ENCODE results near the gene IL36A.

The IL36A gene

DNA sequence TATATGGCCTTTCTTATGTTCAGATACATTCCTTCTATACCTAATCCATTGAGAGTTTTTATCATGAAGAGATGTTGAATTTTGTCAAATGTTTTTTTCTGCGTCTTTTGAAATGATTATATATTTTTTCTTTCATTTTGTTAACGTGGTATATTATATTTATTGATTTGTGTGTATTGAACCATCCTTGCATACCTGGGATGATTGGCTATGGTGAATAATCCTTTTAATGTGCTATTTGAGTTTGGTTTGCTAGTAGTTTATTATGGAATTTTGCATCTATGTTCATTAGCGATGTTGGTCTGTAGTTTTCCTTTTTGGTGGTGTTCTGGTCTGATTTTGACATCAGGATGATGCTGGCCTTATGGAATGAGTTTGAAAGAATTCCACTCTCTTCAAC, 15.6 kb upstream of the IL36A start:
- H3K9me3 ChIP-seq (ENCODE audit: insufficient read depth, low read length): peaks cover 23% of the 10 kb centered on the region

DNA sequence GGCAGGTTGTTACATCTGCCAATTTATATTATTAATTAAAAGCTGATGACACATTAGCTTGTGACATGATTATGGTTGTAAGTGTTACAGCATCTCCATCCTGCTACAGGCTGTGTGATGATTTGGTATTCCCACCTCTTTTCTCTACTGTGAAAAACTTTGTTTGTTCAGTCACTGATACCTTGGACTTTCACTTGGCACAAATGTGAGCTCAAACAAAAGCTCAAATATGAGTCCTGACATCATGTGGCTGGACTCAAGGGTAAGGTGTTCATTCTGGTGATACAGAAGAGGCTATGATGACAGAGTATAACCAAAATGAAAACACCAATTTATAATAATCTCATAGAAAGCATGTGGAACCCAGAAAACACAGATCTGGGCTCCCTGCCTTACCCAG, 11.4 kb upstream of the IL36A start:
- no peak for TF ChIP-seq SUZ12 (IDR thresholded peaks at IDR 0.05; ENCODE audit: extremely low read depth, insufficient read depth, insufficient read length)
- no peak for TF ChIP-seq YY1 (IDR thresholded peaks at IDR 0.05; ENCODE audit: insufficient read depth, insufficient read length)
- TF ChIP-seq ZNF274 (IDR thresholded peaks at IDR 0.05; ENCODE audit: low read depth, low read length): no peak
- Histone ChIP-seq H3K9ac (ENCODE audit: insufficient read length, low read depth) (no peak overlapping the region), H3K4me1 (ENCODE audit: insufficient read depth, insufficient read length) (no peaks in the 10 kb centered on the region), H3K4me3 (ENCODE audit: insufficient read length, low read depth) (no peak overlapping the region), H3K9me3 (ENCODE audit: insufficient read depth, low read length) (peaks cover 23% of the 10 kb centered on the region), H3K36me3 (ENCODE audit: insufficient read depth, insufficient read length, low read length) (no peaks in the 10 kb centered on the region), H3K27me3 (ENCODE audit: insufficient read depth, insufficient read length) (no peaks in the 10 kb centered on the region)
- DNase-seq (ENCODE audit: low read depth, low spot score): no peak

More for the DNA sequence above, 15.6 kb upstream of the IL36A start:
- no peak overlapping the region for H3K4me3 ChIP-seq (ENCODE audit: insufficient read length, low read depth)
- no peaks in the 10 kb centered on the region for H3K4me1 ChIP-seq (ENCODE audit: insufficient read depth, insufficient read length)
- H3K27me3 ChIP-seq (ENCODE audit: insufficient read depth, insufficient read length): no peaks in the 10 kb centered on the region
- H3K36me3 ChIP-seq (ENCODE audit: insufficient read depth, insufficient read length, low read length): no peaks in the 10 kb centered on the region
- no peak overlapping the region for H3K9ac ChIP-seq (ENCODE audit: insufficient read length, low read depth)
- no peak for DNase-seq (ENCODE audit: low read depth, low spot score)
- TF ChIP-seq SUZ12 (IDR thresholded peaks at IDR 0.05; ENCODE audit: extremely low read depth, insufficient read depth, insufficient read length) (no peak), ZNF274 (IDR thresholded peaks at IDR 0.05; ENCODE audit: low read depth, low read length) (no peak), YY1 (IDR thresholded peaks at IDR 0.05; ENCODE audit: insufficient read depth, insufficient read length) (no peak)

DNA sequence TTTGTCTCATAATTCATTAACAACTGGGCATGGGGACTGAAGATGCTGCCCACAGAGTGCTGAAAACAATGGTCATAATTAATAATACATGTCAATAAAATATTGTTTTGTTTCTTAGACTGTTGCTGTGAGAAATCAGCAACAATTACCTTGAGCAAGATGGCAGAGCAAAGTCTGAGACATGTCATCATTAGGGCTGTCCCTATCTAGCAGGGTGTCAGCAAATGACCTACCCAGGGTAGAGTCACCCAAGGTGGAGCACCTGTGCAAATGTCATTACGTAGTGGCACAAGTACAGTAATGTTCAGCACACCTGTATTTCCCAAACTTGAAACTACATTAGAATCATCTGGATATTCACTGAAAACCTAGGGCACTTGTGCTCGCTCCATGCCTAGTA, 10.6 kb upstream of the IL36A start:
- H3K9ac ChIP-seq (ENCODE audit: insufficient read length, low read depth): no peak overlapping the region
- no peak for TF ChIP-seq YY1 (IDR thresholded peaks at IDR 0.05; ENCODE audit: insufficient read depth, insufficient read length)
- no peak for TF ChIP-seq ZNF274 (IDR thresholded peaks at IDR 0.05; ENCODE audit: low read depth, low read length)

DNA sequence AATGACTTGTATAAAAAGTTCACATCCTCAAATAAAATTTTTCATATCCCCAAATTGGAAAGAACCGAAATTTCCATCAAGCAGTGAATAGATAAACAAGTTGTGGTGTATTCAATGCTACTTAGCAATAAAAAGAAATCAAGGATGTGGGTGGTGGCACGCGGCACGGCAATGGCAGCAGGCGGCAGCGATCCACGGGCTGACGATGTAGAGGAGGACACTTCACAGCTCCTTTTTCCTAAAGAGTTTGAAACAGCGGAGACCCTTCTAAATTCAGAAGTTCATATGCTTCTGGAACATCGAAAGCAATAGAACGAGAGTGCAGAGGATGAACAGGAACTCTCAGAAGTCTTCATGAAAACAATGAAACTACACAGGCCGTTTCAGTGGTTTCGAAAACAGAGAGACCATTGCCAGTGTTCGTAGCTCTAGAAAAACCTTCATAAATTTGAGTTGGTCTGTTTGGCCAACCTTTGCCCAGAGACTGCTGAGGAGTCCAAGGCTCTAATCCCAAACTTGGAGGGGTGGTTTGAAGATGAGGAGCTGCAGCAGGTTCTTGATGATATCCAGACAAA, 9.8 kb upstream of the IL36A start:
- H3K27me3 ChIP-seq (ENCODE audit: insufficient read depth, insufficient read length): no peaks in the 10 kb centered on the region
- H3K4me3 ChIP-seq (ENCODE audit: insufficient read length, low read depth): no peak overlapping the region
- no peak for TF ChIP-seq SUZ12 (IDR thresholded peaks at IDR 0.05; ENCODE audit: extremely low read depth, insufficient read depth, insufficient read length)
- no peak for TF ChIP-seq YY1 (IDR thresholded peaks at IDR 0.05; ENCODE audit: insufficient read depth, insufficient read length)
- TF ChIP-seq ZNF274 (IDR thresholded peaks at IDR 0.05; ENCODE audit: low read depth, low read length): no peak
- no peaks in the 10 kb centered on the region for H3K36me3 ChIP-seq (ENCODE audit: insufficient read depth, insufficient read length, low read length)
- H3K4me1 ChIP-seq (ENCODE audit: insufficient read depth, insufficient read length): no peaks in the 10 kb centered on the region
- no peak overlapping the region for H3K9ac ChIP-seq (ENCODE audit: insufficient read length, low read depth)
- peaks cover 26% of the 10 kb centered on the region for H3K9me3 ChIP-seq (ENCODE audit: insufficient read depth, low read length)
- no peak for DNase-seq (ENCODE audit: low read depth, low spot score)

More for the DNA sequence above, 10.6 kb upstream of the IL36A start:
- H3K9me3 ChIP-seq (ENCODE audit: insufficient read depth, low read length): peaks cover 23% of the 10 kb centered on the region
- H3K36me3 ChIP-seq (ENCODE audit: insufficient read depth, insufficient read length, low read length): no peaks in the 10 kb centered on the region
- H3K4me3 ChIP-seq (ENCODE audit: insufficient read length, low read depth): no peak overlapping the region
- no peak for DNase-seq (ENCODE audit: low read depth, low spot score)
- no peaks in the 10 kb centered on the region for H3K27me3 ChIP-seq (ENCODE audit: insufficient read depth, insufficient read length)
- no peaks in the 10 kb centered on the region for H3K4me1 ChIP-seq (ENCODE audit: insufficient read depth, insufficient read length)

DNA sequence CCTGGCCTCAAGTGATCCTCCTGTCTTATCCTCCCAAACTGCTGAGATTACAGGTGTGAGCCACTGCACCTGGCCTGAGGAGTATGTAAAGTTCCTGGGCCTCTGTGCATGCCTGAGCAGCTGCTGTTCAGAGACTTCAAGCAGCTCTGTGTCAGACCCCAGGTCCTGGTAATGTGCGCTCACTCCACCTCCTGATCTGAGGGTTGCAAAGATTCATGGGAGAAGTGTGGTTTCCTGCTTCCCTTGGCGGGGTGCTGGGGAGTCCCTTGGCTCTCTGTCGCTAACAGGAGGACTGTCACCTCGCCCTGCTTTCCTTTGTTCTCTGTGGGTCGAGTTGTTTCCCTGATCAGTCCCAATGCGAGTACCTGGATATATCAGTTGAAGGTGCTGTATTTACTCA, 8.6 kb upstream of the IL36A start:
- DNase-seq (ENCODE audit: low read depth, low spot score): no peak
- H3K4me1 ChIP-seq (ENCODE audit: insufficient read depth, insufficient read length): no peaks in the 10 kb centered on the region
- no peak overlapping the region for H3K4me3 ChIP-seq (ENCODE audit: insufficient read length, low read depth)
- H3K27me3 ChIP-seq (ENCODE audit: insufficient read depth, insufficient read length): no peaks in the 10 kb centered on the region
- TF ChIP-seq YY1 (IDR thresholded peaks at IDR 0.05; ENCODE audit: insufficient read depth, insufficient read length): no peak
- TF ChIP-seq ZNF274 (IDR thresholded peaks at IDR 0.05; ENCODE audit: low read depth, low read length): no peak
- no peak for TF ChIP-seq SUZ12 (IDR thresholded peaks at IDR 0.05; ENCODE audit: extremely low read depth, insufficient read depth, insufficient read length)
- H3K9ac ChIP-seq (ENCODE audit: insufficient read length, low read depth): no peak overlapping the region
- H3K9me3 ChIP-seq (ENCODE audit: insufficient read depth, low read length): peaks cover 34% of the 10 kb centered on the region
- no peaks in the 10 kb centered on the region for H3K36me3 ChIP-seq (ENCODE audit: insufficient read depth, insufficient read length, low read length)

DNA sequence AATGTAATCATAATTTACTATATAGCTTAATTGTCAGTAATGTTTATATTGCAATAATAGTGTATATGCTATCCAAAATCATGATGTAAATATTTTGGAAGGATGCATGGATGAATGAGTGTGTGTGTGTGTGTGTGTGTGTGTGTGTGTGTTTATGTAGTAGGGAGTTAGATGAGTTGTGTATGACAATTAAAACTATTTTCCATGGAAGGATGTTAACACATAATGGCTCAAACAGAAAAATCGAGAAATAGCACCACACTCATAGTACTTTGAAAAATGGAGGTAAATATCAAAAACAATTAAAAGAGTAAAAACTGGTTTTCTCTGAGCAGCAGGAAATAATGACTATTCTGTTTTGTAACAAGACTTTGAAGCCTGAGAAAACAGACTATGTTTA, 8.1 kb upstream of the IL36A start:
- Histone ChIP-seq H3K4me1 (ENCODE audit: insufficient read depth, insufficient read length) (no peaks in the 10 kb centered on the region), H3K4me3 (ENCODE audit: insufficient read length, low read depth) (no peak overlapping the region), H3K27me3 (ENCODE audit: insufficient read depth, insufficient read length) (no peaks in the 10 kb centered on the region), H3K9me3 (ENCODE audit: insufficient read depth, low read length) (peaks cover 29% of the 10 kb centered on the region), H3K9ac (ENCODE audit: insufficient read length, low read depth) (no peak overlapping the region), H3K36me3 (ENCODE audit: insufficient read depth, insufficient read length, low read length) (no peaks in the 10 kb centered on the region)
- TF ChIP-seq YY1 (IDR thresholded peaks at IDR 0.05; ENCODE audit: insufficient read depth, insufficient read length) (no peak), ZNF274 (IDR thresholded peaks at IDR 0.05; ENCODE audit: low read depth, low read length) (no peak), SUZ12 (IDR thresholded peaks at IDR 0.05; ENCODE audit: extremely low read depth, insufficient read depth, insufficient read length) (no peak)
- no peak for DNase-seq (ENCODE audit: low read depth, low spot score)

DNA sequence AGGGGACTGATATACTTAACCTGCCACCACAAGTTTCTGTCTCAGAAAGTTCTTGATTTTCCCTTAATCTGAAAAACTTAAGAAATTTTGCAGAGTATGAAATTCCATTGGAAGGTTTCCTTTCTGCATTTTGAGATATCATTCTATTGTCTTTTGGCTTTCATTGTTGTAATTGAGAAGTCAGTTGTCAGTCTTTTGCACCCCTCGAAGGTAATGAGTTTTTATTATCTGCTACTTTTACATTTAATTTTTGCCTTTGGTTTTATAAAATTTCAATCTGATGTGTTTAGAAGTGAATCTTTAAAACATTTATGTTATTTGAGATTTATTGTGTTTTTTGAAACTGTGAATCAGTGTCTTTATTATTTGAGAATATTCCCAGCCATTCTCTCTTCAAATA, 4.8 kb upstream of the IL36A start:
- Histone ChIP-seq H3K9me3 (ENCODE audit: insufficient read depth, low read length) (peaks cover 26% of the 10 kb centered on the region; the same call in 1 of the 2 replicates), H3K9ac (ENCODE audit: insufficient read length, low read depth) (no peak overlapping the region), H3K4me1 (ENCODE audit: insufficient read depth, insufficient read length) (no peaks in the 10 kb centered on the region), H3K4me3 (ENCODE audit: insufficient read length, low read depth) (no peak overlapping the region), H3K36me3 (ENCODE audit: insufficient read depth, insufficient read length, low read length) (no peaks in the 10 kb centered on the region), H3K27me3 (ENCODE audit: insufficient read depth, insufficient read length) (no peaks in the 10 kb centered on the region)
- TF ChIP-seq YY1 (IDR thresholded peaks at IDR 0.05; ENCODE audit: insufficient read depth, insufficient read length): no peak
- TF ChIP-seq ZNF274 (IDR thresholded peaks at IDR 0.05; ENCODE audit: low read depth, low read length): no peak
- no peak for TF ChIP-seq SUZ12 (IDR thresholded peaks at IDR 0.05; ENCODE audit: extremely low read depth, insufficient read depth, insufficient read length)
- DNase-seq (ENCODE audit: low read depth, low spot score): no peak

All from NT2/D1 (cell line).